HG03354 (cell line): ENCODE results near the gene DPP3.

Experiments
- ATAC-seq: cut with Tn5 transposase; IDR thresholded peaks from one replicate; pipeline ENCODE4 v1.9.1; 2021; ENCODE audit warnings: mild to moderate bottlenecking; ENCODE audit not compliant: unreplicated experiment, poor library complexity, severe bottlenecking

The DPP3 gene

GRCh38 chr11:66549696-66550095, 69.5 kb downstream of the DPP3 start:
- ATAC-seq: no peak

- ATAC-seq: no peak
Measured at GRCh38 chr11:66550887-66551286, 70.7 kb downstream of the DPP3 start.

- no peak for ATAC-seq
Measured at GRCh38 chr11:66554602-66555001, 74.4 kb downstream of the DPP3 start.

GRCh38 chr11:66555416-66555815, 75.2 kb downstream of the DPP3 start:
- no peak for ATAC-seq

DNA sequence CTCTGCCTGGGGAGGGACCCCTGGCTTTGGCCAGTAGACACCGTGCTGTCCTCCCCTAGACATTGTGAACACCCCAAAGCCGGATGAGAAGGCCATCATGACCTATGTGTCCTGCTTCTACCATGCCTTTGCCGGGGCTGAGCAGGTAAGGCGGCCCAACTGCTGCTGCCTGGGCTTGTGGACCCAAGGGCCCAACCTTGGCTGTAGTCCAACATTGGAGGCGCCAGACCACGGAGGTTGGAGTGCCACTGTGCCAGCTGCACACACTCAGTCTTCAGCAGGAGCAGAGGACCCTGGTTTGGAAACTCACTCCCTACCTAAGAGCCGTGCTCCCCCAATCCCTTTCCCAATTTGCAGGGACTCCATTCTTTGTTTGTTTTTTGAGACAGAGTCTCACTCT, 75.9 kb downstream of the DPP3 start:
- no peak for ATAC-seq

GRCh38 chr11:66557733-66558326, 77.6 kb downstream of the DPP3 start:
- ATAC-seq: no peak
